IPS-18c (cell line): ENCODE results near the gene CASP10.
"Not testable (repeated sequence)": the region's sequence is repeated elsewhere in the genome, so short reads cannot be mapped to it uniquely, and the experiment has no call there.

Experiments used
- H3K4me3 ChIP-seq: 2 replicates; pipeline ENCODE4 v1.7.0; 2013; ENCODE audit warnings: low read depth, mild to moderate bottlenecking, low read length, moderate library complexity; ENCODE audit not compliant: insufficient read depth
- H3K9me3 ChIP-seq: one replicate; pipeline ENCODE4 v1.6.1; 2013; ENCODE audit warnings: mild to moderate bottlenecking, low read length, moderate library complexity; ENCODE audit not compliant: control insufficient read depth, insufficient read depth

CASP10 gene

DNA sequence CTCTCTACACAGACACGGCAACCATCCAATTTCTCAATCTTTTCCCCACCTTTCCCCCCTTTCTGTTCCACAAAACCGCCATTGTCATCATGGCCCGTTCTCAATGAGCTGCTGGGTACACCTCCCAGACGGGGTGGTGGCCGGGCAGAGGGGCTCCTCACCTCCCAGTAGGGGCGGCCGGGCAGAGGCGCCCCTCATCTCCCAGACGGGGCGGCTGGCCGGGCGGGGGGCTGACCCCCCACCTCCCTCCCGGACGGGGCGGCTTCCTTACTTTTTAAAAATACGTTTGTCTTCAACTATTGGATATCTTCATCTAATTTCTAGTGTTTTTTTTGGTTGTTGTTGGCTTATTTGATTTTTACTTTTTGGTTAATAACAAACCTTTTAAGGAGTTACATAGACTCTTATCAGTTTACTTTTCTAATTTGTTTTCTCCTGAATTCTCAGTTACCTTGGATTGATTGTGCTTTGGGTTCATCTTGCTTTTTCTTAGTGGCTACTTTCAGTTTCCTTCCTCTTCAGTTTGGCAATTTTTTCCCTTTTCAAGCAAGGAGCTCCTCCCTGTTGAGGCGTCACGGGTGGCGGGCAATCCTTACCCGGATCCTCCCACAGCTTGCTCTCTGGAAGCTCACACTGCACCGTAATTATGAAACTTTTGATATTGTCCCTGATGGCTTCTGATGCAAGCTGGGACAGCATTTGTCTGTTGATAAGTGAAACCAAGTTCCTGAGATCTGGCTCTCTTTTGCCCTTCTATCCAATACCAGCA is 56.4 kb downstream of the CASP10 start:
- H3K4me3 ChIP-seq, H3K9me3 ChIP-seq: not testable (repeated sequence)

DNA sequence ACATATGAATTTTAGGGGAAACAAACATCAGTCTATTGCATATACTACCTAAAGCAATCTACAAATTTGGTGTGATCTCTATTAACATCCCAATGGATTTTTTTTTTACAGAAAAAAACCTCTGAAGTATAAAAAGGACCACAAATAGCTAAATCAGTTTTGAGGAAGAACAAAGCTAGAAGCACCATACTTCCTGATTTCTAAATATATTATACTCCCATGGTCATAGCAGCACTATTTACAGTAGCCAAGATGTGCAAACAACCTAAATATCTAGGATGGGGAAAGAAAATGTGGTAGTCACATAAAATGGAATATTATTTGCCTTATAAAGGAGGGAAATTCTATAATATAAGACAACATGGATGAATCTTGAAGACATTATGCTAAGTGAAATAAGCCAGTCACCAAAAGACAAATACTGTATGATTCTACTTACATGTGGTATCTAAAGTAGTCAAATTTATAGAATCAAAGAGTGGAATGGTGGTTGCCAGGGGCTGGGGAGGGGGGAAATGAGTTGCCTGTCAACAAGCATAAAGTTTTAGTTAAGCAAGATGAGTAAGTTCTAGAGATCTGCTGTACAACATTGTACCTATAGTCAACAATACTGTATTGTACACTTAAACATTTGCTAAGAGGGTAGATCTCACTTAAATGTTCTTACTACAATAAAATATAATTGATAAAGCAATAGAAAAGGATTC is 59.8 kb downstream of the CASP10 start:
- Histone ChIP-seq H3K9me3 (no peaks in the 10 kb centered on the region), H3K4me3 (no peak overlapping the region)

DNA sequence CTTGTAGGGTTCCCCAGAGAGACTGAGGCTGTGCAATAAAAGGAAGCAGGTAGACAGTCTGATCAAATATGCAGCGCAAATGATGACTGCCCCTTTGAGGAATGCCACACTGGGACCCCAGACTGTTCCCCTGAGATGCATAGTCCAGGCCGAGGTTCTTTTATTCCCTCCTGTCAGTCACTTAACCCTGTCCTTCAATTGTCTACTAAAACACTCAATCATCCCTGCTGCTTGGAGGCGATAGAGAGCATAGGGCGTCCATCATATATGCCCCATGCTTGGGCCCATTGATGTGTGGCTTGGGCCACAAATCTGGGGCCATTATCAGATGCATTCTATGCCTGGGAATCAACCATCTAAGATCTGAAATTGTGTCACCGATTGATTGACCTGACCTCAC is 61.9 kb downstream of the CASP10 start:
- no peaks in the 10 kb centered on the region for H3K9me3 ChIP-seq
- no peak overlapping the region for H3K4me3 ChIP-seq

DNA sequence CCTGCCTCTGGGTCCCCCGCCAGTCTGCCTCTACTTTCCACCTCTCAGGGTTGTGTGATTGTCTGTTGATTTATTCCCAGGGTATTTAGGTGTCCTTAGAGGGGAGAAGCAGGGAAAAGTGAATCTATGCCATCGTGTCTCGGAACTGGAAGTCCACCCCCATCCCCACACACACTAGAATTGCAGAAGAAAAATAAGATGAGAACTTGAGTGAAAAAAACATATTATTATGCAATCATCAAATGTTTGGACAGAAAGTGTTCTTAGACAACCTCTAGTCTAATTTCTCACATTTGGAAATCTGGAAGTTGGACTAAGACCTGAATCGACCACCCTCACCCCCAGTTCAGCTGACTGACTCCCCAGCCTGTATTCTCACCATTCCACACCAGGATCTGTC is 63.3 kb downstream of the CASP10 start:
- H3K9me3 ChIP-seq: no peaks in the 10 kb centered on the region
- H3K4me3 ChIP-seq: no peak overlapping the region

DNA sequence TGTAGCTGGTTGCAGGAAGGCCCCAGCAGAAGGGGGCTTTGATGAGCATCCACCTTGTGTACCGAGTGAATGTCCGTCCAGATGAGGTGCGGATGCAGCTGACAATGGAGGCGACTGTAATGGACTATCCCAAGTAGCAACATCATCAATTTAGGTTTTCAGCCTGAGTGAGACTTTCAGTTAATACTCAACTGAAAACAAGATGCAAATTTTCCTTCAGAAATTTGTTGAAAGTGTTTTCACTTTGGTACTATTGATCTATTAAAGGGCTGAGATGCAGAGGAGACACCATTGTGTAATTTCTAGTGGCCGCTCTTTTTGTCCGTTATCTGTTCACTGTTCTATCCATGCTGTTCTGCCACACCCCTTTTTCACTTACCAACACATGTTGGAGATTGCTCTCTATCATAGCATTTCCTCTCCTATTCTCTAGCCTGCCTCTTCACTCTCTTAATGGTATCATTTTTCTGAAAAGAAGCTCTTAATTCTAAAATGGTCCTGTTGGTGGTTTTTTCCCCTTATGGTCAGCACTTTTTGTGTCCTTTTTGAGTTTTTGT is 65.4 kb downstream of the CASP10 start:
- no peak overlapping the region for H3K4me3 ChIP-seq
- no peaks in the 10 kb centered on the region for H3K9me3 ChIP-seq

DNA sequence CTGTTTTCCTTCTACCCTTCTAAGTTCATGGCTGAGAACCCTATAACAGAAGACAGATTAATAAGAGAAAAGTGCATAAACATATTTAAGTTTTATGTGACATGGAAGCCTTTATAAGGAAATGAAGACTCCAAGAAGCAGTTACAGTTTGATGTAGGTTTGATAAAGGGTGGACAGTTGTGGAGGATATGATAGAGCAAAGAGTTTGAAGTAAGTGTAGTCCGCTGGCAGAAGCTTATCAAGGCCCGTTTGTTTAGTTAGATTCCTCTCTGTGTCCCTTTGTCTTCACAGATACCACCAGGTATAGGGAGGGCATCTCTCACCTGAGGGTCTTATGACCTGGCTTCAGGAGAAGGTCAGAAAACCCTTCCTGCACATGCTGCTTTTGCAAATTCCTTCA is 66.9 kb downstream of the CASP10 start:
- Histone ChIP-seq H3K9me3 (no peaks in the 10 kb centered on the region), H3K4me3 (no peak overlapping the region)

DNA sequence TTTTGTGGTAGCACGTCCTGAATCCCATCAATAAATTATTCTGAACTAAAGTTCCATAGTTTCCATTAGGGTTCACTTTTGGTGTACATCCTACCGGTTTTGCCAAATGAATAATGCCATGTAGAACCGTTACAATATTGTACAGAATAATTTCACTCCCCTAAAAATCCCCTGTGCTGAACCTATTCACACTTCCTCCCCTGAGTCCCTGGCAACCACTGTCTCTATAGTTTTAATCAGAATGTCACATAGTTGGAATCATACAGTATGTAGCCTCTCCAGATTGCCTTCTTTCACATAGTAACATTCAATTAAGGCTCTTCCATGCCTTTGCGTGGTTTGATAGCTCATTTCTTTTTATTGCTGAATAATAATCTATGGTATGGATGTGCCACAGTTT is 67.8 kb downstream of the CASP10 start:
- Histone ChIP-seq H3K9me3 (no peaks in the 10 kb centered on the region), H3K4me3 (no peak overlapping the region)

DNA sequence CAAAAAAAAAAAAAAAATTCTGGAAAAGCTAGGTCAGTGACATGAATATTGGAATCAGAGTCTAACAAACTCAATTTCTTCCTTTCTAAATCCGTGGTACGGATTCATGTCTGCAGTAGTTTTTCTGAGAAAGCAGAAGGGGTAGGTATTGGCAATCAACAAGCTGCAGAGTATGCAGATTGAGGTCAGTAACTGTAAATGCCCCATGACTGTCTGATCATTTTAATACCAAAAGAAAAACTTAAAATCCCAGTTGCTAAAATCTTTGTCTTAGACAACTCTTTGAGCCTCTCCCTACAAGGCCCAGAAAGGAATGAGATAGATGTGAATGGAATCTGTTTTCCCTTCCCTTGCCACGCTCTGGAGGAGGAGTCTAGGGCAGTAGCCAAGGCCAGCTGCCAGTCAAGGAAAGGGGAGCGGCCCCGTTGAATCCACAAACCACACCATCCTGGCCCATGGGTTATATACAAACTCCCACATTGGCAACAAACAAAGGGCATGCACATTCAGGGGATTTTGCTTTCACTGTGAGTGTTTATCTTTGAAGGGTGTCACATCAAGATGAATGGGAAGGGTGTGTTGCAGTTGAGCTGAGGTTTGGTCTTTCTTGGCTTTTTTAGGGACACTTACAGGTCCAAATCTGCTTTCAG is 71.3 kb downstream of the CASP10 start:
- H3K4me3 ChIP-seq: no peak overlapping the region

DNA sequence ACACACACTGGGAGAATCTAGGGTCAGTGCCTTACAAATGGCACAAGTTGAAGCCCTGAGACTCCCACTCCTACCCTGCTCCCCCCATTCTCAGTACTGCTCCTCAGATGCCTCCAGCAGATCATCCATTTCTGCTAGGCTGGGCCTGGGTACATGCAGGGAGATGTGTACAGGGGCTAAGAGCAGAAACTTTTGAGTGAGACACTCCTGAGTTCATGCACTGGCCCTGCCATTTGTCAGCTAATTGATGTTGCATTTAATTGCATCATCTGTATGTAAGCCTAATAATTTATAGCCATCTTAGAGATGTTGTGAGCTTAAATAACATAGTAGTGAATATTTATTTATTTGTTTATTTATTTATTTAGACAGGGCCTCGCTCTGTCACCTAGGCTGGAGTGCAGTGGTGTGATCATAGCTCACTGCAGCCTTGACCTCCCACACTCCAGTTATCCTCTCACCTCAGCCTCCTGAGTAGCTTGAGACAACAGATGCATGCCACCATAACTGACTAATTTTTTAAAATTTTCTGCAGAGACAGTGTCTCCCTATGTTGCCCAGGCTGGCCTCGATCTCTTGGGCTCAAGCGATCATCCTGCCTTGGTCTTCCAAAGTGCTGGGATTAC is 72.6 kb downstream of the CASP10 start:
- Histone ChIP-seq H3K9me3 (no peaks in the 10 kb centered on the region), H3K4me3 (no peak overlapping the region)

More for the DNA sequence above, 71.3 kb downstream of the CASP10 start:
- H3K9me3 ChIP-seq: no peaks in the 10 kb centered on the region

DNA sequence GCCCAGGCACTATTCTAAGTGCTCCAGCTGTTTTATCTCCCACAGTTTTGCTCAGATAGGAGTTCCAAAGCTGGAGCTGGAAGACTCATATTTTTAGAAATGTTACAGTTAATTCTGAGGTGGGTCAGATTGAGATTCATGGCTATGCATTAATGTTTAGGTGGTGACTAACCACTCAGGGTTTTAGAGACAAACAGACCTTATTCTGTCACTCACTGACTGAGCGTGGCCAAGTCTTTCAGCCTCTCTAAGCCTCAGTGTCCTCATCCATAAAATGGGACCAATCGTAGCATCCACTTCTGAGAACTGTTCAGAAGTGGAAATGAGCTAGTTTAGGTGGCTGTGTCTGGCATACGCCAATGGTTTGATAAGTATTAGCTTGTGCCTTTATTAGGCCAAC is 73.1 kb downstream of the CASP10 start:
- H3K4me3 ChIP-seq: no peak overlapping the region

DNA sequence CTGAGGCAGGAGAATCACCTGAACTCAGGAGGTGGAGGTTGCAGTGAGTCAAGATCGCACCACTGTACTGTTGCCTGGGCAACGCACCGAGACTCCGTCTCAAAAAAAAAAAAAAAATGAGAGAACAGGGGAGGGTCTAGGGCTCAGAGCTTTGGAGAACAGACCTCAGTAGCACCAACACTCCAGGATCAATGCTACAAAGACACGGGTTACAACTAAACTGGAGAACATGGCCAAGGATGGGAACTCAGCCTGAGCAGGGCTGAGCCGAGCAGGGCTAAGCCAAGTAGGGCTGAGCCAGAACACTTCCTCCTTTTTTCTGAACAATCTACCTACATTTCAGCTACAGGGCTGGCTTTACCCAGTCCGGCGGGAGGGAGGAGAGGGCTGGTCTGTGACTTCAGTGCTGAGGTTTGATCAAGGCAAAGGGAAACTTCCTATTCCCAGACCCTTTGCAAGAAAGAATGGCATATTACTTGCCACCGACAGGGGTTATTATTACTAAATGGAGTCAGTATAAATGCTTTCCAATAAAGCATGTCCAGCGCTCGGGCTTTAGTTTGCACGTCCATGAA is 74.5 kb downstream of the CASP10 start:
- no peaks in the 10 kb centered on the region for H3K9me3 ChIP-seq

More for the DNA sequence above, 73.1 kb downstream of the CASP10 start:
- H3K9me3 ChIP-seq: no peaks in the 10 kb centered on the region

DNA sequence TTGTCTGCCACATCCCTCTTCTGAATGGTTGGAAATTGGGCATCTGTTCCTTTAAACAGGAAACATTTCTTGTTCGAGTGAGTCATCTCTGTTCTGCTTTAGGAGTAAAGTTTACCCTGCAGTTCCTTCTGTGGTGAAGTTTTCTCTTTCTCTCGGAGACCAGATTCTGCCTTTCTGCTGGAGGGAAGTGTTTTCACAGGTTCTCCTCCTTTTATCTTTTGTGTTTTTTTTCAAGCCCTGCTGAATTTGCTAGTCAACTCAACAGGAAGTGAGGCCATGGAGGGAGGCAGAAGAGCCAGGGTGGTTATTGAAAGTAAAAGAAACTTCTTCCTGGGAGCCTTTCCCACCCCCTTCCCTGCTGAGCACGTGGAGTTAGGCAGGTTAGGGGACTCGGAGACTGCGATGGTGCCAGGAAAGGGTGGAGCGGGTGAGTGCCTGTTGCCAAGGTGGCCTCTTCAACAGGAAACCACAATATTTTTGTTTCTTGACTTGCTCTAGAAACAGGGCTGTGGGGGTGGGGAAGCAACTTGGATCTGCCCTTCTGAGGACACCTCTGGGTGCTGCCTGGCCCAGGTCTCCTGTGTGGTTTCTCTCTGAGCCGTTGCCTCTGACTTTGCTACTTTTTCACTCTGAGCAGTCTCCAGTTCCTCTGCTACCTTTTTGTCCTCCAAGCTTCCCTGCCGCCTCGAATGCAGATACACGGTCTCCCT is 75.2 kb downstream of the CASP10 start:
- H3K4me3 ChIP-seq: peak overlapping the region; percentile 32
- no peaks in the 10 kb centered on the region for H3K9me3 ChIP-seq

More for the DNA sequence above, 74.5 kb downstream of the CASP10 start:
- H3K4me3 ChIP-seq: peak overlapping the region; percentile 11

DNA sequence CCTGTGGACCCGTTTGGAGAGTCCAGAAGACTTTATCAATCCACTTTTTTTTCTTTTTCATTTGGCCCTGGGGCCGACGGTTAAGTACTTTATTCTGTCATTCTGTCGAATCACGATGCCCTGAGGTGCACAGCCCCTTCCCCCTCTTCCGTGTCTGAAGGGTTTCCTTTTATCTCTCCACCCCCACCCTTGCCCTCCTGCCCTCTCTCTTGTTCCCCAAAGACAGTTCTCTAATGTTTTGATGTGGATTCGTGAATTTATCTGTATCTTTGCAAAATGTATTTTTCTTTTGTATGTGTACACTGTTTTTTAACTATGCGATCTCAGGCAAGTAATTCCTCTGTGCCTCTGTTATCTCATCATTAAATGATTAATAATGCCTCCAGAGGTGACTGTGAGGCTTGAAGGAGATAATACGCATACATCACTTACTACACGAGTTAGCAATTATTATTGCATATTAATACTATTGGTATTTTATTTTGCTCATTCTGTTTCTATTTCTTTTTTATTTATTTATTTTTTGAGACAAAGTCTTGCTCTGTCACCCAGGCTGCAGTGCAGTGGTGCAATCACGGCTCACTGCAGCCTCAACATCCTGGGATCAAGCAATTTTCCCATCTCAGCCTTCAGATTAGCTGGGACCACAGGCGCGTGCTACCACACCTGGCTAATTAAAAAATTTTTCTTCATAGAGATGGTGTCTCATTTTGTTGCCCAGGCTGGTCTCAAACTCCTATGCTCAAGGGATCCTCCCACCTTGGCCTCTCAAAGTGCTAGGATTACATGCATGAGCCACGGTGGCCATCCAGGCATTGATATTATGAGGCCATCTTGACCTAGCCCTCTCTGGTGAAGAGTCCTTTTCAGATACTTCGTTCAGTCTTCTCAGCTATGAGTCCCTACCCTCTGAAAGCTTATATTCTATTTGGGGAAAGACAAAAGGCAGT is 76.0 kb downstream of the CASP10 start:
- H3K4me3 ChIP-seq: 0 out of 2 replicates have a peak overlapping the region, but pooled peaks have one; percentile 32

DNA sequence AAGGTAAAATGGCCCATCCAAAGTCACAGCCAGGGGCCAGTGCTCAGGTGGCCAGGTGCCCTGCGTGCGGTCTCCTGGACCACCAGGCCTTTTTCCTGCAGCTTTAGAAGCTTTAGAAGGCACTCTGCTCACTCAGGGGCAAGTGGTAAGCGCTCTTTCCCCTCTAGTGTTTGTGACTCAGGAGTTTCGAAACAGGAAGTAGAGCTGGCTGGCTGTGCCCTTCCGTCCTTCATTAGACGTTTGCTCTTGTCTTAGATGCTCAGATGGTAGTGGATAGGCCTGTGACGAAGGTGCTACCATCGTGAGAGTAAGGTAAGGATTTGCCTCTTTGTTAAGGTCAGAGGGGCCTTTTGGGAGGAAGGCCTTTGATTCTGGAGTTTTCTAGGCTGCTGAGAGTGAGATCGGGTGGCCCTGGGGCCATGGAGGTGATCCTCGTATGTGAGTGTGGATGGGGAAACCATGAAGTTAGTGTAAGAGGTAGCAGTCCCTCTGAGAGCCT is 77.4 kb downstream of the CASP10 start, which contains the start of gene CASP8:
Gene CASP8, plus strand, starts transcription at position 235 of the 499 bp plus-strand sequence. CDS start 5,951 bp downstream, outside the sequence.
- Histone ChIP-seq H3K9me3 (no peaks in the 10 kb centered on the region), H3K4me3 (no peak within 1 kb of the TSS)

More for the DNA sequence above, 76.0 kb downstream of the CASP10 start:
- H3K9me3 ChIP-seq: no peaks in the 10 kb centered on the region

DNA sequence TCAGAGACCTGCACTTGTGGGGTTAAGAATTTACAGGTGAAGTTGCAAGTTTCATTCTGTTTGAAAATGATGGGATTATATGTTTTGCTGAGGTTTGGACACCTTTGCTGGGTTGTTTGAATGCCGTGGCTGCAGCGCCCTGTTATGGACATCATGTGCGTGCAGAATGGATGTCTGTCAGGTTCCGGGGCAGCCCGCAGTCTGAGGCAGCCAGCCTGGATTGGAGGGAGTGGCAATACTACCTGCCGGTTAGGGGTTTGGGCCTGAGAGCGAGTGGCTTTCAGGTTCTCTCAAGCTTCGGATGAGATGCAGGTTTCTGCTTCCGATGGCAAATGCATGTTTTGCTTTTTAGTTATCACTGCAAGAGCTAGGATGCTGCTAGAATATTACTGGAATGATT is 78.5 kb downstream of the CASP10 start:
- no peaks in the 10 kb centered on the region for H3K9me3 ChIP-seq
- H3K4me3 ChIP-seq: no peak overlapping the region
